ENCODE results near the gene TLK2.

The TLK2 gene

GRCh38 chr17:62658136-62658920 lies 179.7 kb downstream of the TLK2 start:
- DNase-seq: no peak

- DNase-seq: no peak
These were observed 182.0 kb downstream of the TLK2 start for GRCh38 chr17:62660629-62661118.

DNA sequence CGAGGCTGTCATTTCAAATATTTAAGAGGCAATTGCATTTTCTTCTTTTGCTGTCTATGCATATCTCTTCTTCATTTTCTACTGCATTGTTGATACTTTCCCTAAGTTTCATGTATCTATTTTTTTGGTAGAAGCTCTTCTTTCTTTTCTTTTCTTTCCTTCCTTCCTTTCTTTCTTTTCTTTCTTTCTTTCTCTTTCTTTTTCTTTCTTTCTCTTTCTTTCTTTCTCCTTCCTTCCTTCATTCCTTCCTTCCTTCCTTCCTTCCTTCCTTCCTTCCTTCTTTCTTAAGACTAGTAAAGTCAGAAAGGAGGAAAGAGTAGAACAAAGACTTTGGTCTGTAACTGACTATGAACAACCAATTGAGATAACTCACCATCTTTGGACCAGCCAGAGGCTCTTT lies 182.7 kb downstream of the TLK2 start:
- no peak for DNase-seq

GRCh38 chr17:62662855-62663254 lies 184.2 kb downstream of the TLK2 start:
- no peak for DNase-seq
